Right lobe of liver (tissue), 6 donors: ENCODE data around the gene DLG4. TPM values are rescaled to one million over a fixed set of nuclear protein-coding genes. Genes with fewer than 3 reads are reported as not detected.
A peak's percentile ranks its signal among the peaks of the same experiment; 100 is the strongest.

ENCODE experiments used
- ATAC-seq, 4 donors: fragments of 200-7000 bp; cut with Tn5 transposase; one replicate each; pipeline ENCODE4 v1.9.1; 2020; ENCODE audit warnings: mild to moderate bottlenecking in 4 of 4, moderate library complexity in 4 of 4
- DNase-seq, 3 donors: peaks; one replicate each; pipeline ENCODE4 v3.0.0-alpha.2; 2020
- H3K27ac ChIP-seq, 3 donors: fragments of 200-600 bp; one replicate each; pipeline ENCODE4 v1.8.0; 2022
- H3K27me3 ChIP-seq, 2 donors: fragments of 200-600 bp; one replicate each; pipeline ENCODE4 v1.8.0; 2022
- H3K36me3 ChIP-seq, 4 donors: fragments of 200-600 bp; sonication (generic) in 1 of 4; one replicate each; pipeline versions ENCODE4 v1.5.1 to v1.8.0; 2017 to 2022; ENCODE audit warnings: control low read depth in 1 of 4
- H3K4me1 ChIP-seq, 4 donors: fragments of 200-600 bp; sonication (generic) in 1 of 4; one replicate each; pipeline versions ENCODE4 v1.5.1 to v1.8.0; 2017 to 2022; ENCODE audit warnings: control low read depth in 1 of 4
- H3K4me3 ChIP-seq, 3 donors: fragments of 200-600 bp; one replicate each; pipeline ENCODE4 v1.8.0; 2022
- H3K9me3 ChIP-seq, 4 donors: fragments of 200-600 bp; sonication (generic) in 1 of 4; one replicate each; pipeline versions ENCODE4 v1.5.1 to v1.8.0; 2017 to 2022; ENCODE audit warnings: control low read depth in 1 of 4
- POLR2A ChIP-seq: fragments of 450-650 bp; IDR thresholded peaks from one replicate; pipeline ENCODE4 v1.6.1; 2017; ENCODE audit warnings: antibody characterized with exemption, mild to moderate bottlenecking
- WGBS: methylation state at CpG from one replicate; pipeline ENCODE4 v1.1.6; 2018; ENCODE audit warnings: low coverage, low lambda C conversion rate; ENCODE audit not compliant: insufficient coverage; ENCODE audit errors: missing lambda C conversion rate; 5-methylcytosine and 5-hydroxymethylcytosine counted together
- intact Hi-C, 2 donors: fragments of 100-400 bp; cut with DNase I; formaldehyde crosslinking; loops; one replicate each; pipeline versions ENCODE4 v1.11.2 to v1.14.1; 2022
- total RNA-seq, 6 experiments: library from RNA; depleted of rRNA in 2 of 6; stranded (reverse); fragments of >200 nt in 2 of 6; fragmentation: NEBNext Ultra II Directional in 3 of 6; extraction: Animal tissue kit (Norgen Biotek cat#: 25700) in 3 of 6; gene quantifications; one replicate each; pipeline versions ENCODE4 v1.1.0 to v1.2.4, GENCODE V29; 2016 to 2023
- TF ChIP-seq, protein P1 (sequence below), 4 donors: fragments of 200-600 bp in 3 of 4; fragments of 450-650 bp in 1 of 4; IDR thresholded peaks; one replicate each; pipeline versions ENCODE4 v1.5.1 to v1.8.0; 2016 to 2022; ENCODE audit warnings: antibody characterized with exemption in 4 of 4, mild to moderate bottlenecking in 2 of 4
- donor health status: DM: no; HTN: yes; CAD: no.
- donor health status: DM: no; HTN: no; CAD: no.
- donor health status: DM: no; HTN: no; CAD: no.
- donor health status: DM: no; HTN: yes; CAD: no.
- donor health status: DM: no; HTN: yes; CAD: no.

Gene DLG4
- total RNA-seq, 6 experiments from 2014 or later = 3.0 to 6.4 (median 4.1) TPM

- 90% methylated on average over 7 of the region's 31 CpGs for WGBS
- DNase-seq (no peak), ATAC-seq (peak in 1 of 4 donors; percentile 5)
- H3K4me3 ChIP-seq = no peak overlapping the region
- intact Hi-C loops = no loop called here
- TF ChIP-seq, protein P1, sequence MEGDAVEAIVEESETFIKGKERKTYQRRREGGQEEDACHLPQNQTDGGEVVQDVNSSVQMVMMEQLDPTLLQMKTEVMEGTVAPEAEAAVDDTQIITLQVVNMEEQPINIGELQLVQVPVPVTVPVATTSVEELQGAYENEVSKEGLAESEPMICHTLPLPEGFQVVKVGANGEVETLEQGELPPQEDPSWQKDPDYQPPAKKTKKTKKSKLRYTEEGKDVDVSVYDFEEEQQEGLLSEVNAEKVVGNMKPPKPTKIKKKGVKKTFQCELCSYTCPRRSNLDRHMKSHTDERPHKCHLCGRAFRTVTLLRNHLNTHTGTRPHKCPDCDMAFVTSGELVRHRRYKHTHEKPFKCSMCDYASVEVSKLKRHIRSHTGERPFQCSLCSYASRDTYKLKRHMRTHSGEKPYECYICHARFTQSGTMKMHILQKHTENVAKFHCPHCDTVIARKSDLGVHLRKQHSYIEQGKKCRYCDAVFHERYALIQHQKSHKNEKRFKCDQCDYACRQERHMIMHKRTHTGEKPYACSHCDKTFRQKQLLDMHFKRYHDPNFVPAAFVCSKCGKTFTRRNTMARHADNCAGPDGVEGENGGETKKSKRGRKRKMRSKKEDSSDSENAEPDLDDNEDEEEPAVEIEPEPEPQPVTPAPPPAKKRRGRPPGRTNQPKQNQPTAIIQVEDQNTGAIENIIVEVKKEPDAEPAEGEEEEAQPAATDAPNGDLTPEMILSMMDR (IDR thresholded peaks at IDR 0.05) = no peak
- peaks cover 0 to 66% (median 32%) of the 10 kb centered on the region in 4 donors for H3K36me3 ChIP-seq
- H3K27me3 ChIP-seq = no peaks in the 10 kb centered on the region
- no peak overlapping the region for H3K27ac ChIP-seq
- H3K4me1 ChIP-seq = peaks cover 0 to 31% (median 0%) of the 10 kb centered on the region in 4 donors
- no peaks in the 10 kb centered on the region for H3K9me3 ChIP-seq
Observed at GRCh38 chr17:7226721-7227710, 7.4 kb upstream of the DLG4 start.

DNA sequence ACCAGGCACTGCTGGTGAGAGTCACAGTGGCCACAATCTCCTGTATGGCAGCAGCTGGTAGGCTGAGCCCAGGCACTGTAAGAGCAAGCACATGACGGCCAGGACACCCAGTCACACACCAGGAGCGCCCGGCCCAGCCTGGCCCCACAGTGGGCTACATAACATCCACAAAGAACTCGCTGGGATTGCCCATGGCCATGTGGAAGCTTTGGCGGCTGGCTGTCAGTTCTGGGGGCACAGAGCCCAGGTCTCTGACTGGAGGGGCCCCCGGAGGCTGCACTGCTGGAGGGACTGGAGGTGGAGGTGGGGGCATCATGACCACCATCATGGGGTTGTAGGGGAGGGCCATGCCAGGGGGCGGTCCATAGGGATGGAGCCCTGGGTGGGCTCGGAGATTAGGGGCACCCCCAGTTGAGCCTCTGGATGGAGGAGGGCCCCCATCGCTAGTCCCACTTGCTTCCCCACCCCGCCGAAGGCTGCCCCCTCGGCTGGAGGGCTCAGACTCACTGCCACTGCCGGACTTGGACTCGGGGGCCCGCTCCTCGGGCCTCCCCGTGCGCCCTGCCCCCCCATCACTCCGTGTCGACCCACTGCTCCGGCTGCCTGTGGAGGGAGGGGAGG is 6.2 kb upstream of the DLG4 start:
- no peaks in the 10 kb centered on the region for H3K9me3 ChIP-seq
- H3K4me3 ChIP-seq = no peak overlapping the region
- no peak overlapping the region for H3K27ac ChIP-seq
- ATAC-seq (peak in 1 of 4 donors; percentile 1), DNase-seq (no peak)
- peaks cover 0 to 66% (median 38%) of the 10 kb centered on the region in 4 donors for H3K36me3 ChIP-seq
- WGBS = 40% methylated on average over 1 of the region's 21 CpGs
- TF ChIP-seq, protein P1 (IDR thresholded peaks at IDR 0.05) = no peak
- peak; percentile 5 for TF ChIP-seq POLR2A
- peaks cover 0 to 36% (median 5%) of the 10 kb centered on the region in 4 donors for H3K4me1 ChIP-seq
- no peaks in the 10 kb centered on the region for H3K27me3 ChIP-seq
- intact Hi-C loops = no loop called here

GRCh38 chr17:7224661-7225111 is 5.0 kb upstream of the DLG4 start:
- Histone ChIP-seq H3K4me1 (peaks cover 0 to 40% (median 6%) of the 10 kb centered on the region in 4 donors), H3K27me3 (no peaks in the 10 kb centered on the region), H3K4me3 (no peak overlapping the region), H3K36me3 (peaks cover 0 to 58% (median 36%) of the 10 kb centered on the region in 4 donors), H3K27ac (no peak overlapping the region), H3K9me3 (no peaks in the 10 kb centered on the region)
- intact Hi-C loops = no loop called here
- 90% methylated on average over 2 of the region's 15 CpGs for WGBS
- DNase-seq (no peak), ATAC-seq (no peak)
- TF ChIP-seq, protein P1 (IDR thresholded peaks at IDR 0.05) = no peak
- no peak for TF ChIP-seq POLR2A

GRCh38 chr17:7224110-7224509 is 4.5 kb upstream of the DLG4 start:
- 60% methylated on average over 2 of the region's 10 CpGs for WGBS
- no peak overlapping the region for H3K4me3 ChIP-seq
- ATAC-seq = no peak
- peak; percentile 24 for TF ChIP-seq POLR2A
- TF ChIP-seq, protein P1 (IDR thresholded peaks at IDR 0.05) = no peak
- peaks cover 0 to 55% (median 32%) of the 10 kb centered on the region in 4 donors for H3K36me3 ChIP-seq
- peaks cover 0 to 45% (median 8%) of the 10 kb centered on the region in 4 donors for H3K4me1 ChIP-seq
- intact Hi-C loops = no loop called here
- H3K9me3 ChIP-seq = no peaks in the 10 kb centered on the region
- no peak overlapping the region for H3K27ac ChIP-seq
- DNase-seq = no peak
- no peaks in the 10 kb centered on the region for H3K27me3 ChIP-seq
